Epithelial cell of proximal tubule (primary cell): Measurements from ENCODE around the gene CAPN15. TPM values are rescaled to one million over a fixed set of nuclear protein-coding genes. Genes with fewer than 3 reads are reported as not detected.

Experiments
- DNase-seq: peaks from one replicate; pipeline ENCODE4 v3.0.0-alpha.2; 2011; ENCODE audit warnings: low read depth
- H3K4me3 ChIP-seq: 2 replicates; pipeline ENCODE4 v1.5.1; 2011; ENCODE audit warnings: low read depth, mild to moderate bottlenecking, low read length
- total RNA-seq: library from RNA; depleted of rRNA; stranded (reverse); fragments of >200 nt; gene quantifications from 2 replicates; pipeline ENCODE4 v1.2.3, GENCODE V29; 2015
- TF ChIP-seq, protein P1 (sequence below): conservative IDR thresholded peaks from 2 replicates; pipeline ENCODE4 v1.5.1; 2012; ENCODE audit warnings: low read depth, mild to moderate bottlenecking, low read length

Gene CAPN15
- total RNA-seq, 1 donor from 2014 or later = 54.4 TPM

DNA sequence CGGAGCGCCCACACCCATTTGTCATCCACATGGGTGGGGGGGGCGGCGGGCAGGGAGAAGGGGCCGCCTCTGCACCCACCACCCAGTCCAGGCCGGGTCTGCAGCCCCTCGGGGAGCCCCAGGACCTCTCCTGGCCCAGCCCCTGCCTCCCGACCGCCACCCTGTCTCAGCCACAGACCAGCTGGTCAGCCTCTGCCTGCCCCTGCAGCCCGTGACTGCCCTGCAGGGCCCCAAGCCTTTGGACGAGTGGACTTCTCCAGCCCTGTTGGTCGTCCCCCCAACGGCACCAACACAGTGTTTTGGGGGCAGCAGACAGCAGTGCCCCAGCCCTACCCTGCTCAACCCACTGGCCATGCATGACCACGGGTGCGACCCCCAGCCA, 33.9 kb downstream of the CAPN15 start:
- no peak overlapping the region for H3K4me3 ChIP-seq
- TF ChIP-seq, protein P1, sequence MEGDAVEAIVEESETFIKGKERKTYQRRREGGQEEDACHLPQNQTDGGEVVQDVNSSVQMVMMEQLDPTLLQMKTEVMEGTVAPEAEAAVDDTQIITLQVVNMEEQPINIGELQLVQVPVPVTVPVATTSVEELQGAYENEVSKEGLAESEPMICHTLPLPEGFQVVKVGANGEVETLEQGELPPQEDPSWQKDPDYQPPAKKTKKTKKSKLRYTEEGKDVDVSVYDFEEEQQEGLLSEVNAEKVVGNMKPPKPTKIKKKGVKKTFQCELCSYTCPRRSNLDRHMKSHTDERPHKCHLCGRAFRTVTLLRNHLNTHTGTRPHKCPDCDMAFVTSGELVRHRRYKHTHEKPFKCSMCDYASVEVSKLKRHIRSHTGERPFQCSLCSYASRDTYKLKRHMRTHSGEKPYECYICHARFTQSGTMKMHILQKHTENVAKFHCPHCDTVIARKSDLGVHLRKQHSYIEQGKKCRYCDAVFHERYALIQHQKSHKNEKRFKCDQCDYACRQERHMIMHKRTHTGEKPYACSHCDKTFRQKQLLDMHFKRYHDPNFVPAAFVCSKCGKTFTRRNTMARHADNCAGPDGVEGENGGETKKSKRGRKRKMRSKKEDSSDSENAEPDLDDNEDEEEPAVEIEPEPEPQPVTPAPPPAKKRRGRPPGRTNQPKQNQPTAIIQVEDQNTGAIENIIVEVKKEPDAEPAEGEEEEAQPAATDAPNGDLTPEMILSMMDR = no peak
- DNase-seq = no peak

DNA sequence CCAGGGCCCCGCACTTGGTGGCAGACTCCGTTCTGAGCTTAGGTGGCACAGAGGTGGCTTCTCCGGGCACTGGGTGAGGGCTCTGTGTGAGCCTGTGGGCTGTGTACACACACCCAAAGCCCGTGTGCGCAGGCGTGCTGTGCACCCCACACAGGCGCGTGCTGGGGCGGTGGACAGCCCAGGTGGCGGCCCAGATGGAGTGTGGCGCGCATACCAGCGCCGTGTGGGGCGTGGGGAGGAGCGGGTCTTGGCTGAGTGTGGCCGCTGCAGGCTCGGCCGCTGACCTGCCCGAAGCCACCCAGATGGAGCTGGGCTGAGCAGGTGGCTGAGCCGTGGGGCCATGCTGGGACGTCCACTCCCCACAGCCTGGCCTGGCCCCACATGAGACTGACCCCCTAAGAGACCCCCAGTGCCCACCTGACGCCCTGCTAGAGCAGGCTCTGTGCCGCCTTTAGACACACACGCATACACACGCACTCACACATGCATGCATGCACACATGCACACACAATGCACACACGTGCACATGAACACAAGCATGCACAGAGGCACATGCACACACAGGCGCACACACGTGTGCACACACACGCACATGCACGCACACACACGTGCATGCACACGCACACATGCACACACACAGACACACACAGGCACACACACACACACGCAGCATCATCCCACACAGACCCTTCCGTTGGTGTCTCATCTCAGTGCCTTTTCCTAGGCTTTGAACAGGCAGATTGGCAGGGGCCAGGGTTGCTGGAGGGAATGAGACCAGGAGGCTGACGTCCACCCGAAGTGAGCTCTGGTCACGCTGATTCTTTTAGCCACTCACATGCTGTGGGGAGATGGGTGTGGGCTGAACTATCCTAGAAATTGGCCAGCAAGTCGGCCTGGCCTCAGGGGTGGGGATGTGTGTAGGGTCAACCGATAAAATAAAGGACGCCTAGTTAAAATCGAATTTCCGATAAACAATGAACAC, 34.7 kb downstream of the CAPN15 start:
- TF ChIP-seq, protein P1 = no peak
- no peak for DNase-seq
- H3K4me3 ChIP-seq = no peak overlapping the region

DNA sequence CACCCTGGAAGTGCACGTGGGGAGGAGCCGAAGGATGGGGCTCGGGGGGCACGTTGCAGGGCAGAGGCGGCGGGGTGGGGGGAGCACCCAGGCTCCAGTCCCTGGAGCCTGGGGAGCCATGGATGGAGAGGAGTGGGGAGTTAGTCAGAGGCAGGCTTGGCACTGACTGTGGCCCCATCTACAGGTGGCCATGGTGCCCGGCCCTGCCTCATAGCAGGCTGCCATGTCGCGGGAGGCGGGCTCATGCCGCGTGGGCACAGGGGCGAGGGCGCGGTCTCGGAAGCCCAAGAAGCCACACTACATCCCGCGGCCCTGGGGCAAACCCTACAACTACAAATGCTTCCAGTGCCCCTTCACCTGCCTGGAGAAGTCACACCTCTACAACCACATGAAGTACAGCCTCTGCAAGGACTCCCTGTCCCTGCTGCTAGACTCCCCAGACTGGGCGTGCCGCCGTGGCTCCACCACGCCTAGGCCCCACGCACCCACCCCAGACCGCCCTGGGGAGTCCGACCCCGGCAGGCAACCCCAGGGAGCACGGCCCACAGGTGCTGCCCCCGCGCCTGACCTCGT, 35.6 kb downstream of the CAPN15 start:
- no peak for DNase-seq
- TF ChIP-seq, protein P1 = no peak
- no peak overlapping the region for H3K4me3 ChIP-seq

DNA sequence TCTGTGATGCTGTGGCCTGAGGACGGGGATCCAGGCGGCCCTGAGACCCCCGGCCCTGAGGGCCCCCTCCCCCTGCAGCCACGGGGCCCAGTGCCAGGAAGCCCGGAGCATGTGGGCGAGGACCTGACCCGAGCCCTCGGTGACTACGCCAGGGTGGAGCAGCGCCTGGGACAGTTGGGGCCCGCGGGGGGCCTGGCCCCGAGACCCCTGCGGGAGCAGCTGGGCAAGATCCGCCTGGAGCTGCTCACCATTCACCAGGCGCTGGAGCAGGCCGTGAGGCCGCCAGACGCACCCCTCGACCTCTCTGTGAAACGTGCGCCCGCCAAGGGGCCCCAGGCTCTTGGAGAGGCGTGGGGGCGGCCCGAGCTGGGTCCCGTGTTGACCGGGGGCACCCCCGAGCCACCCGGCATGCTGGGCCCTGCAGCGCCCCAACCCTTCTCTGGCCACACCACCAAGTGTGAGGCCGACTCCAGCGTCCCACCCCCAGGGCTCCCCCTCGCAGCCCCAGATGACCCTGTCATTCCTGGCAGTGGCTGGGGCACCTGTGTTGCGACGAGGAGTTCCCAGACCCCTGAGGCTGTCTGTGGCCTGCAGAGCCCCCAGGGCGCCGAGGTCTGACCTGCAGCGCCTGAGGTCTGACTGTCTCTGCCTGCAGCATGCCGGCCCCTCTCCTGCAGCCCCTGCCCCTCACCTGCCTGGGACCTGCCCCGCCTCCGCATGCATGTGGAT, 37.3 kb downstream of the CAPN15 start:
- DNase-seq = no peak
- TF ChIP-seq, protein P1 = no peak
- no peak overlapping the region for H3K4me3 ChIP-seq

DNA sequence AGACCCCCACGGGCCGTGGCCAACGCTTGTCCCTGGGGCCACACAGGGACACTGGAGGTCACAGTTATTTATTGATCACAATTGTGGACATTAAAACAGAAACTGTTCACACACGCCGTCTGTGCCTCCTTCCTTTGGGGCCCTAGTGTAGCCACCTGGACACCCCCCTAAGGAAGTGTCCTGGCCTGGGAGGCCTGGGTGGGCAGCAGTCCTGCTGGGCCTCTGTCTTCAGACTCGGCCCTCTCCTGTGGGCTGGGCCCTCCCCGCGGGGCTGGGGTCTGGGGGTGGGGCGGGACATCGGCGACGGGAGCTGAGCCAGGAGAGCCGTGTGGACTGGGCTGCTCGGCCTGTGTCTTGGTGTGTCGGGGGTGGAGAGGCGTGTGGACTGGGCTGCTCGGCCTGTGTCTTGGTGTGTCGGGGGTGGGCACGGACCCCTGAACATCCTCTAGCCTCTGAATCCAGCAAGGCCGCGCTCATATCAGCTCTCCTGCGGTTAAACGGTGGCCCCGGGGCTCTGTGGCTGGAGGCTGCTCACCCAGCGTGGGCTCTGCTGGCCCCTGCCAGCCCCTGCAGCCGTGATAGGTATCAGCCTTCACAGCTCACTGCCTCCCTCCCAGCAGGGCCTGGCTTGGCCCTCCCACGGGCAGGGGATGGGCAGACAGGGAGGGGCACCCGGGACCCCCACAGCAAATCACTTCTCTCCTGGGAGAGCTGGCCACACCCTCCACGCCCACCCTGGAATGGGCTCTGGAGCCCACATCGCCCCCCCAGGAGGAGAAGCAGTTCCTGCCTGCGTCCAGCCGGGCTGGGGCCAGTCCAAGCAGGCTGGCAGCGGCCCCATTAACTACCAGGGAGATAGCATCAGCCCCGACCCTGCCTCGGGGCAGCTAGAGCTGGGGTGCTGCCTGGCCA, 38.2 kb downstream of the CAPN15 start:
- H3K4me3 ChIP-seq = no peak overlapping the region
- no peak for DNase-seq
- TF ChIP-seq, protein P1 = no peak
